HG03064 (cell line): ENCODE results near the gene LPP.

Experiments
- ATAC-seq: cut with Tn5 transposase; IDR thresholded peaks from one replicate; pipeline ENCODE4 v1.9.1; 2021; ENCODE audit warnings: low read depth; ENCODE audit not compliant: unreplicated experiment

Gene LPP

GRCh38 chr3:188243124-188243795 lies 89.3 kb downstream of the LPP start:
- no peak for ATAC-seq

GRCh38 chr3:188244395-188244861 lies 90.5 kb downstream of the LPP start:
- no peak for ATAC-seq

- ATAC-seq, result no peak
Observed at GRCh38 chr3:188246905-188247304, 92.9 kb downstream of the LPP start.

GRCh38 chr3:188248036-188248561 lies 94.1 kb downstream of the LPP start:
- ATAC-seq, result no peak

GRCh38 chr3:188253123-188253793 lies 99.3 kb downstream of the LPP start:
- ATAC-seq, result no peak

- no peak for ATAC-seq
Observed at GRCh38 chr3:188253800-188254452, 100.0 kb downstream of the LPP start.

GRCh38 chr3:188254520-188255070 lies 100.6 kb downstream of the LPP start:
- no peak for ATAC-seq

- no peak for ATAC-seq
Observed at GRCh38 chr3:188255190-188255589, 101.2 kb downstream of the LPP start.

- ATAC-seq, result no peak
Observed at GRCh38 chr3:188256758-188257157, 102.8 kb downstream of the LPP start.

GRCh38 chr3:188257384-188258026 lies 103.5 kb downstream of the LPP start:
- ATAC-seq, result no peak

- ATAC-seq, result no peak
Observed at GRCh38 chr3:188259191-188259590, 105.2 kb downstream of the LPP start.

- no peak for ATAC-seq
Observed at GRCh38 chr3:188259596-188259995, 105.6 kb downstream of the LPP start.

GRCh38 chr3:188261011-188261410 lies 107.1 kb downstream of the LPP start:
- ATAC-seq, result no peak

GRCh38 chr3:188262488-188262887 lies 108.5 kb downstream of the LPP start:
- no peak for ATAC-seq

- no peak for ATAC-seq
Observed at GRCh38 chr3:188262913-188263683, 109.1 kb downstream of the LPP start.

GRCh38 chr3:188264226-188265207 lies 110.6 kb downstream of the LPP start:
- no peak for ATAC-seq

- no peak for ATAC-seq
Observed at GRCh38 chr3:188266562-188267274, 112.8 kb downstream of the LPP start.

- no peak for ATAC-seq
Observed at GRCh38 chr3:188267790-188268335, 113.9 kb downstream of the LPP start.
